Measurements from ENCODE around the gene NBAS. TPM values are rescaled to one million over a fixed set of nuclear protein-coding genes. Genes with fewer than 3 reads are reported as not detected.

NBAS gene
- total and polyA plus RNA-seq, 9 of the 15 experiments (the other 6 are each of a cell fraction or from before 2014, with no cell fraction given): 15.3 to 94.4 (median 69.9) TPM

- TF ChIP-seq MTA1 (IDR thresholded peaks at IDR 0.05; ENCODE audit: borderline replicate concordance): peak; percentile 78; the same call in 1 of the 2 replicates
- peak; percentile 81; the same call in 1 of the 2 replicates for TF ChIP-seq HDAC2 (IDR thresholded peaks at IDR 0.05)
- 0 out of 2 replicates have a peak, but pooled peaks have one; percentile 37 for TF ChIP-seq MTA3 (IDR thresholded peaks at IDR 0.05; ENCODE audit: borderline replicate concordance)
- peak; percentile 34 for TF ChIP-seq TAF1 (IDR thresholded peaks at IDR 0.05; ENCODE audit: control insufficient read depth, extremely low read depth, insufficient read depth, low read length, severe bottlenecking)
- TF ChIP-seq SMARCC2 (IDR thresholded peaks at IDR 0.05; ENCODE audit: low read depth): 0 out of 2 replicates have a peak, but pooled peaks have one; percentile 16
- TF ChIP-seq STAG1 (CRISPR knock-in tag; IDR thresholded peaks at IDR 0.05; ENCODE audit: borderline replicate concordance): no peak
- TF ChIP-seq MAFG (tag; conservative IDR thresholded peaks at IDR 0.05): no peak
- TF ChIP-seq ZNF280A (IDR thresholded peaks at IDR 0.05; ENCODE audit: low read depth, partially characterized antibody): no peak
- TF ChIP-seq ARID3B (CRISPR knock-in tag; IDR thresholded peaks at IDR 0.05; ENCODE audit: borderline replicate concordance): no peak
- TF ChIP-seq MXD1 (CRISPR knock-in tag; IDR thresholded peaks at IDR 0.05; ENCODE audit: borderline replicate concordance, poor library complexity, severe bottlenecking): no peak
- peak; percentile 61 for TF ChIP-seq ELF1 (tag; IDR thresholded peaks at IDR 0.05)
- TF ChIP-seq NCOR1 (IDR thresholded peaks at IDR 0.05): peak; percentile 71
- peak; percentile 95 for TF ChIP-seq TEAD4 (IDR thresholded peaks at IDR 0.05; ENCODE audit: low read length)
- TF ChIP-seq TEAD4 (CRISPR knock-in tag; IDR thresholded peaks at IDR 0.05; ENCODE audit: borderline replicate concordance): no peak
- TF ChIP-seq FOSL1 (tag; conservative IDR thresholded peaks at IDR 0.05): peak; percentile 38; the same call in 1 of the 2 replicates
- TF ChIP-seq ETV1 (tag; conservative IDR thresholded peaks at IDR 0.05; ENCODE audit: low read depth): peak; percentile 87
- TF ChIP-seq E2F8 (IDR thresholded peaks at IDR 0.05; ENCODE audit: low read depth, partially characterized antibody): no peak
- peak; percentile 42; the same call in 1 of the 2 replicates for TF ChIP-seq TFAP4 (CRISPR knock-in tag; IDR thresholded peaks at IDR 0.05; ENCODE audit: borderline replicate concordance)
- peak; percentile 50 to 65; a peak in 2 of 4 replicates for TF ChIP-seq KDM1A (IDR thresholded peaks at IDR 0.05)
- peak; percentile 55; the same call in 1 of the 2 replicates for TF ChIP-seq LEF1 (IDR thresholded peaks at IDR 0.05)
These were observed 3.2 kb downstream of the NBAS start (continued) for GRCh38 chr2:15557887-15558311.

All from K562 (cell line).